HG03139 (cell line): ENCODE results near the gene CLCN3.
"Not testable (repeated sequence)": the region's sequence is repeated elsewhere in the genome, so short reads cannot be mapped to it uniquely, and the experiment has no call there.

Experiments
- ATAC-seq: cut with Tn5 transposase; IDR thresholded peaks from one replicate; pipeline ENCODE4 v1.9.1; 2021; ENCODE audit not compliant: unreplicated experiment

Gene CLCN3

DNA sequence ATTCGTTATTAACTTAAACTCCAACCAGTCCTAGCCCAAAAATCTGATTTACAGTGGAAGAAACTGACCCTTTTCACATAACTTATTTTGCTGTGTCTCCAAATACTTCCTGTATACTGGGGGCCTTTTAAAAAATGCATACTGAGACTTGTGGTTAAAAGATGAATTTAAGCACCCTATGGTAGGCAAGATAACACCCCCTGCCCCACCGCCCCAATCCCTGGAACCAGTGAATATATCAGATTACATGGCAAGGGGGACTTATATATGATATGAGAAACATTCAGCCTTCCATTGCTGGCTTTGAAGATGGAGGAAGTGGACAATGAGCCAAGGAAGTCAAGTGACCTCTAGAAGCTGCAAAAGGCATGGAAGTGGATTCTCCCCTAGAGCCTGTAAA is 3.1 kb upstream of the CLCN3 start:
- ATAC-seq = no peak

DNA sequence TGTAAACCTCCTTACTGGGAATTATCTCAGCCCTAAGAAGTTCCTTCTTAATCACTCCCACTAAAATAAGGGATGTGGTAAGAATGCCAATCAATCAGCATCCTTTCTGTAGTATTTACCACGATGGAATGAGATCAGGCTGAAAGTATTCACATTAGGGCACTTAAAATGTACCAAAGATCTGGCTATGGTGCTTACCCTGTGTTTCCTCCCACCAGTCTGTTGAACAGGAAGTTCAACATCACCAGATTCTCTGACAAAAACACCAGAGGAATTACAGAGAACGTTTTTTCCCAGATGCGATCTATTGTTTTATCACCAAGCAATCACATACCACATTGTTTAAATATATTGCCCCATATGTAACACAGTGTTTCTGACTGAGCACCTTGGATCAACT is 2.1 kb upstream of the CLCN3 start:
- ATAC-seq = no peak

DNA sequence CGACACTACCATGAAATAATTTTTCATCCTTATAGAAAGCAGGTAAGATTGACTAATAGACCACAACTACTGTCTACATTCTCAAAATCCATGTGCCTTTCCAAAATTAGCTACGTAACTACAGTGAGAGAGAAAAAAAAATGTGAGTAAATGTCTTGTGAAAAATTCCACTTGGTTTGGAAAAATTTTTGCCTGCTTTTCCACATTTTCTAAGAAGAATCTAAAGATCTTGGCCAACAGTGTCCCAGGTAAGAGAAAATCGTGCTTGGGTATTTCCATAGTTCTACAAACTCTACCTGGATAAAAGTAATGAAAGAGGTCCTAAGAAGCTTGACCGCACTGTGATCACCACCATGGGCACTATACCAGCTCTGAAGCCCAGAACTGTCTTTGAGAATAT is 1.4 kb upstream of the CLCN3 start:
- ATAC-seq = no peak

DNA sequence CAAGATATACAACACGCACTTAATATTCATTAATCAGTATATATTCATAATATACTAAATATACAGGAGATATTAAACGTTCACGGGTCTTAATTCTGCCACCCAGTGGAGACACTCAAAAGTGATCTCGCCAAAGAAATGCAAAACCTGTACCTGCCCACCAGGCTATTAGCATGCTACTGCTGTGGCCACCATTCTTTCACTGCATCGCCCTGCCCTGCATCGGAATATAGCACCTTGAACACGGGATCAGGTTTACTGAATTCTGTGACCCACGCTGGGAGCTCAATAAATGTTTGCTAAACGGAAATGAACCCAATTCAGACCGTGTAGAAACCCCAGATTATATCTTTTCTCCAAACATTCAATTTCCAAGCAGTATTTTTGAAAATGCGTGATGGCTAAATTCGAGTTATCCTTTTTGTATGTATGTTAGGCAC is 840 bp upstream of the CLCN3 start:
- ATAC-seq = peak; percentile 32

DNA sequence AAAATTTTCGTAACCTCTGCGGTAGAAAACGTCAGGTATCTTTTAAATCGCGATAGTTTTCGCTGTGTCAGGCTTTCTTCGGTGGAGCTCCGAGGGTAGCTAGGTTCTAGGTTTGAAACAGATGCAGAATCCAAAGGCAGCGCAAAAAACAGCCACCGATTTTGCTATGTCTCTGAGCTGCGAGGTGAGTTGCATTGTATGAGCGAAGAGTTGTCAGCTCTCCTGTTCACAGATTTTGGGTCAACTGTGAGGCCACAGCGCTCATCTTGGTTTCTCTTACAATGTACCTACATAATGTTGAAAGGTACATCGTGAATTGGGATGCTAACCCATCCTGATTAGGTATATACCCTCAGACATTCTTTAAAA is 486 bp downstream of the CLCN3 start:
- no peak for ATAC-seq

DNA sequence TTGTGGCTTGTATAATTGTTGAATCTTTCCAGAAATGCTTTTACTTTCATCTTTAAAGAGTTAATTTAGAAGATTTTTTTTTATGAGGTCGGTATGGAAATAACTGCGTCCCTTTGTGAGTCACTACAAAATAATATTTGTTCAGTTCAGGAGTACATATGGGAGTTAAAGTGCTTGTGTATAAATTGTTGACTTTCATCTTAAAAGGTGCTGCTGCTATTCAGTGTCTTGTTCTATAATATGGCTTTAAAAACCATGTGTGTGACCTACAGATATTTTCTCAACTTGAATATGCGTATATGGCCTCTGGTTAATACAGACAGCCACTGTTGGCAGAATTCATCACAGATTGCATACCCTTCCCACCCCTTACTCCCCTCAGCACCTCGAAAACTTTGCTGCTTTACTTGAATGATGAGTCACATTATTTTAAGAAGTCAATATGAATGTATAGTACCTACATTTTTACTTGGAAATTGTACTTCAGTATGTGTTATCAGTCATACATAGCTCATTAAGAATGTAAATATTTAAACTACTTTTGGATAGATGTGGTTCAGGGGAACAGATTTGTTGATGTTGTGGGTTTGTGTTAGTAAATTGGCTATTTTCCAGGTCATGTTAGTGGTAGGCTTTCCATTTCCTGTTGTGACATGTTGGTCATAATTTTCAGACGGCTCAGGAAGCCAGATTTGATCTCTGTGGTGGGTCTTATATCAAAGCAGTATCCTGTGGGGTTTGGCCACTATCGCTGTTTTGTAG is 1.5 kb downstream of the CLCN3 start:
- ATAC-seq = peak; percentile 16

DNA sequence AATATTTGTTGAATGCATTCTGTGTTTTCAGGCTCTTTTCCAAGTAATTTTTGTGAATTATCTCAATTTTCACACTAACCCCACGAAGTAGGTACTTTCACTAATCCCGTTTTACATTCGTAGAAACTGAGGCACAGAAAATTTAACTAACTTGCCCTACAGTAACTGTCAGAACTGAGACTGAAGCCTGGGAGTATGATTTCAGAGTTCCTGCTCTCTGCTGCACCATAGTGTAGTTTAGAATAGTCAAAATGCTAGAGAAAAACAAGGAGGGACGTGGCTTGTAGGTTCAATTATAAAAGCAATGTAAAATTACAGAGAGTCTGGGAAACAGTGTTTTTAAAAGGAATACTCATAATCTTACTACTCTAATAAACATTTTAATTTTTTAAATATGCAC is 2.2 kb downstream of the CLCN3 start:
- no peak for ATAC-seq

DNA sequence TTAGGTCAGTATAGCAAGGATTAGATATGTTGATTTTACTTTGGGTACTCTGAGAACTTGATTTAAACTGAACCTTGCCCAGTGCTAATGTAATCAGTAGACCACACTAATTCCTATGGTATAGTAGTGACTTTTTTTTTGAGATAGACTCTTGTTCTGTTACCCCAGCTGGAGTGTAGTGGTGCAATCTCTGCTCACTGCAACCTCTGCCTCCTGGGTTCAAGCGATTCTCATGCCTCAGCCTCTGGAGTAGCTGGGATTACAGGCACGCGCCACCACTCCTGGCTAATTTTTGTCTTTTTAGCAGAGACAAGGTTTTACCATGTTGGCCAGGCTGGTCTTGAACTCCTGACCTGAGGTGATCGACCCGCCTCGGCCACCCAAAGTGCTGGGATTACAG is 3.6 kb downstream of the CLCN3 start:
- ATAC-seq = not testable (repeated sequence)

DNA sequence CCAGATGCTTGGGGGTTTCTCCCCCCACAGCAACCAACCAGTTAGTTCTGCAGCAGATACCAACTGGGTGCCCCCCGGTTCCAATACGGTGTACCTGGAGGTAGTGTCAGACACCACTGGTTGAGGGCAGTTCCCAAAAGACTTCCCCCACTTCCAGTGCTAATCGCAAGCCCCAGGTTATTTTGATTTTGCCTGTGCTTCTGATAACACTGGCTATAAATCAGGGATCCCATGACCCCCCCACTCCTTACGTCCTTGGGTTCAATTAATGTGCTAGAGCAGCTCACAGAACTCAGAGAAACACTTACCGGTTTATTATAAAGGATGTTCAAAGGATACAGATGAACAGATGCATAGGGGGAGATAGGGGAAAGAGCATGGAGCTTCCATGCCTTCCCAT is 5.5 kb downstream of the CLCN3 start:
- ATAC-seq = no peak

DNA sequence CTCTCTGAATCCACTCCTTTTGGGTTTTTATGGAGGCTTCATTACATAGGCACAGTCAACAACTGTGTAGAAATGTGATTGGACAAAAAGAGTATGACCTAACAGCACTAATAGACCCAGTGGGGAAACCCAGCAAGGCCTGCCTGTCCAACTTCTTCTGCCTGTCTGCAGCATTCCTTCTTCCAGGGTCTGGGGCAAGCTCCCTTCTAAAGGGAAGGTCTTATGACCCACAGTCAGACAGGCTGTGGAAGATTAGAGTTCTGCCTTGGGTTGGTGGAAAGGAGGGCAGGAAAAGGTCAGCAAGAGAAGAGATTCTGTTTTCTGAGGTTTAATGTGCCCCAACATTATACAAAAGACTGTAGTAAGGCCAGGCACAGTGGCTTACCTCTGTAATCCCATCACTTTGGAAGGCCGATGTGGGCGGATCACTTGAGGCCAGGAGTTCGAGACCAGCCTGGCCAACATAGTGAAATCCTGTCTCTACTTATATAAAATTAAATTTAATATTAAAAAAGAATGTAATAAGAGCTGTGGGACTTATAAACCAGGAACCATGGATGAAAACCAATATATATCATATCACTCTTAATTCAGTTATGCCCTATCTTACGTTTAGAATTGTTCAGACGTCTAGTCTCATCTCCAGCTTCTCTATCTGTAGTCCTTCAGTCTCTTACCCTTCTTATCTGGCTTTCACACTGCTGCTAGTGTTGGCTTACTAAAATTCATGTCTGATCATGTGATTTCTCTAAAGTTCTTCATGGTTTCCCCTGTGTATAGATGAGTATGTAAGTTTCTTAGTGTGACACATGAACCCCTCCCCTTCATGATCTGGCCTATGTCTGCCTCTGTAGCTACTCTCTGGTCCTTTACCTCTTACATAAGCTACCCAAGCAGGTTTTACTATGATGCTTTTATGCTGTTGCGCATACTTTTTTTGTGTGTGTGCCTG is 6.2 kb downstream of the CLCN3 start:
- no peak for ATAC-seq

DNA sequence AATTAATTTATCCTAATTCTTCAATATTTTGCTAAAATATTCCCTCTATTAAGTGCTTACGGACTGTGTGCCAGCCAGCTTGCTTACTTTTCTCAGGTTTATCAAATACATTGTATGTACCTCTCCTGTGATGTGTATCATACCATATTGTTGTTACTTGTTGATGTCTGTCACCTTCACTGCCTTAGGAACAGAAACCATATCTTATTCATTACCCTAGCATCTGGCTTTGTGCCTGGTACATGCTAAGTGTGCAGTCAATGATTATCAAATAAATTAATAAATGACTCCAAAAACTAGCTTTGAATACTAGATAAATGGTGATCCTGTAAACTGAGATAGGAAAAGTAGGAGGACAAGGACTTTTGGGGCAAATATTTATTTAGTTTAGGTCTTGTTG is 6.9 kb downstream of the CLCN3 start:
- ATAC-seq = peak; percentile 72

DNA sequence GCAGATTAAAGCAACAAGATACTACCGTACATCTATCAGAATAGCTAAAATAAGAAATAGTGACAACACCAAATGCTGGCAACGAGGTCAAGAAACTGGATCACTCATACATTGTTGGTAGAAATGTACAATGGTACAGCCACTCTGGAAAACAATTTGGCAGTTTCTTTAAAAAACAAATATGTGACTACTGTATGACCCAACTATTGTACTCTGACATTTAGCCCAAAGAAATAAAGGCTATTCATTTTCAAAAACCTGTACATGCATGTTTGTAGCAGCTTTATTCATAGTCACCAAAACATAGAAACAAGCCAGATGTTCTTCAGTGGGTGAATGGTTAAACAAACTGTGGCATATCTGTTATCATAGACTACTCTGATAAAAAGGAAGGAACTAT is 8.2 kb downstream of the CLCN3 start:
- no peak for ATAC-seq

DNA sequence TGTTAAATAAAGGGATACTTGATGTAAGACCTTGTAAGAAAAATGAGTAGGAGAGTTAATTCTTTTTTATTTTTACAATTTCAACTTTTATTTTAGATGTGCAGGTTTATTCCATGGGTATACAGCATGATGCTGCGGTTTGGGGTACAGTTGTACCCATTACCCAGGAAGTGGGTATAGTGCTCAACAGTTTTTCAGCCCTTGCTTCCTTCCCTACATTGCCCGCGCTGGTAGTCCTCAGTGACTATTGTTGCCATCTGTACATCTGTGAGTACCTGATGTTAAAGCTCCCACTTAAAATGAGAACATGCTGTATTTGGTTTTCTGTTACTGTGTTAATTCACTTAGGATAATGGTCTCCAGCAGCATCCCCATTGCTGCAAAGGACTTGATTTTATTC is 9.7 kb downstream of the CLCN3 start:
- no peak for ATAC-seq

DNA sequence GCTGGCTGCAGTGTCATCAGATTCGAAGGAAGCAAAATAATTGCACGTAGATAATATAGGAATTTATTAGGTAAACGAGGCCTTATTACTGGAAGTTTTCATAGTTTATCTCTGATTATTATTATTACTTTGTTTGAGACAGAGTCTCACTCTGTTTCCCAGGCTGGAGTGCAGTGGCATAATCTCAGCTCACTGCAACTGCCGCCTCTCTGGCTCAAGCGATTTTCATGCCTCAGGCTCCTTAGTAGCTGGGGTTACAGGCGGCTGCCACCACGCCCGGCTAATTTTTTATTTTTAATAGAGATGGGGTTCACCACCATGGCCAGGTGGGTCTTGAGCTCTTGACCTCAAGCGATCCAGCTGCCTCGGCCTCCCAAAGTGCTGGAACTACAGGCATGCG is 12.5 kb downstream of the CLCN3 start:
- no peak for ATAC-seq

DNA sequence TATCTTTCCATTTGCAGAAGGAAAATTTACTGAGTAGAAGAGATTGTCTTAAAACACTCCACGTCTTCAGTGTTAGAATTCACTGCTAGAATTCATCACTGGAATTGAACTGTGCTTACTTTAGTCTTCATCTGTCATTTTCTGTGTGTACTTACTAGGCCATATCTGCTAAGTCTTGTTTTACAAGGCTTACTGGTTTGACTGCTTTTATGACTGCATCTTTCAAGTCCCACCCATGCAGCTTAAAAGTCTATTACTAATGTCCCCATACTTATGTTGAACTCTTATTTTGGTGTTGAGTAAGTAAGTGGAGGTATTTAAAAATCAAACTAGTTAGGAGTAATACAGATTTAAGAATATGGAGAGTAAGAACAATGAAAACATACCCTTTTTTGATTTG is 14.6 kb downstream of the CLCN3 start:
- ATAC-seq = no peak

DNA sequence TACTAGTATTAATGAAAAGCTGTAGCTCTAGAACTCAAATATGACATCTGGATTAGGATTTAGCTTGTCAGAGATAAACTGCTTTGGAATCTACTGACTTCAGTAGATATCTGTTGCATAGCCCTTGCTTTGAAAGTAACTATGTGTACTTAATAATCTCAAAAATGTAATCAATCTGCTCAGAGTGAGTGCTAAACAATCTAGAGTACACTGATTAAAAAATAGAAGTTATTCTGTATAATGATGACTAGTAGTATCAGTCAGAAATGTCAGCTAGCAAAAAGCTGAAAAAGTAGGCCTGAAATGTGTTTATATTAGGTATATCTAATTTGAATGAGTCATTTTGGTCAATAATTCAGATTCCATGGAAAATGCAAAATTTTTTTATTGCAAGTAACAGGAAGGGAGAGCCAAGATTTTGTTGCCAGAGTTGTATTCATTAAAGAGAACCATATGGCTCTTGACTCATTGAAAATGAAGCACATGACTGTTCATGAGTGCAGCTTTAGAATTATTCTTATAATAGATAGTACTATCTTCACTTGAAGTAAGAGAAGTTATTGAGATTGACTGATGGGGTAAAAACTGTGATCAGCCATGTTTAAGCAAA is 20.0 kb downstream of the CLCN3 start:
- no peak for ATAC-seq

DNA sequence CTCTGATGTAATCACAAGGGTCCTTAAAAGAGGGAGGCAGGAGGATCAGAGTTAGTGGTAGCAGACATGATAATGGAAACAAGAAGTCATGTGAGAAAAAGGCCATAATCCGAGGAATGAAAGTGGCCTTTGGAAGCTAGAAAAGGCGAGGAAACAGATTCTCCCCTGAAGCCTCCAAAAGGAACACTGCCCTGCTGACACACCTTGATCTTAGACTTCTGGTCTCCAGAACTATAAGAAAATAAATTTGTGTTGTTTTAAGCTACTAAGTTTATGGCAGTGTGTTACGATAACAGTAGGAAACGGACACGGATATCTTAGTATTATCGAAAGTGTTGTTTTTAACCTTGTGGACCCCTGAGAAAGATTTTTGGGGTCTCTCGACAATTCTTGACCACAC is 24.4 kb downstream of the CLCN3 start:
- no peak for ATAC-seq

DNA sequence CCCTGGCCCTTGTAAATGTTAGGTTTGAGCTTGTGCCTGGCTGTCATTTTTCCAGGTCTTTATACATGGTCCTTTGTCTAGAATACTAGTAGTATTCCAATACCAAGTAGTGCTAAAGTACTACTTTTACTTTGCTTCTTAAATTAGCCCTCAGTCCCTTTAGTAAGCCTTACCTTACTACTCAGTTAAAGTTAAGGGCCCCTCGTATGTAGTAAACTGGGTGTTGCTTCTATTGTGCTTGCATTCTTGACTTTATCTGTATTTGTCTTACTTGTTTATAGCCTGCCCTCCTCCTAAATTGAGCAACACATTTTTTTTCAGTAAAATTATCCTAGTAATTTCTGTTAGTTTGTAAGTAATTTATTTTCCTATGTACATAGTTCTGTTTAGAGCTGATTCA is 25.2 kb downstream of the CLCN3 start:
- no peak for ATAC-seq

DNA sequence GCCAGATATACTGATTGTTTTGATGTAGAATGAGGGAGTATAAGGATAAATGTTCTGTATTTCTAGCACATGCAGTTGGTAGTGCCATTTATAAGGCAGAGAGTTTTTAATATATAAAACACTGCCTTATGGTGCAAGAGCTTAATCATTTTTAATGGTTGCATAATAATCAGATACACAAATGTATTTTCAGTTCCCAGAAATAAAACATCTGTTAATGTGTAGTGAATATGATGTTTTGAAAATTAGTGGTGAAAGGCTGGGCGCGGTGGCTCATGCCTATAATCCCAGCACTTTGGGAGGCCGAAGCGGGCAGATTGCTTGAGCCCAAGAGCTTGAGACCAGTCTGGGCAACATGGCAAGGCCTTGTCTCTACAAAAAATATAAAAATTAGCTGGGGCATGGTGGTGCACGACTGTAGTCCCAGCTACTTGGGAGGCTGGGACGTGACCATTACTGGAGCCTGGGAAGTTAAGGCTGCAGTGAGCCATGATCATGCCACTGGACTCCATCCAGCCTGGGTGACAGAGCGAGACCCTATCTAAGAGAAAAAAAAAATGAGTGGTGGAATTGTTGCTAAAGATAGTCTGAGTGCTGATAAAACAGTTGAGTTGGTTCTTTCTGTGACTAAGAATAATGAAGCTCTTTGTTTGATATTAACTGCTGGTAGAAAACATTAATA is 29.3 kb downstream of the CLCN3 start:
- ATAC-seq = no peak

DNA sequence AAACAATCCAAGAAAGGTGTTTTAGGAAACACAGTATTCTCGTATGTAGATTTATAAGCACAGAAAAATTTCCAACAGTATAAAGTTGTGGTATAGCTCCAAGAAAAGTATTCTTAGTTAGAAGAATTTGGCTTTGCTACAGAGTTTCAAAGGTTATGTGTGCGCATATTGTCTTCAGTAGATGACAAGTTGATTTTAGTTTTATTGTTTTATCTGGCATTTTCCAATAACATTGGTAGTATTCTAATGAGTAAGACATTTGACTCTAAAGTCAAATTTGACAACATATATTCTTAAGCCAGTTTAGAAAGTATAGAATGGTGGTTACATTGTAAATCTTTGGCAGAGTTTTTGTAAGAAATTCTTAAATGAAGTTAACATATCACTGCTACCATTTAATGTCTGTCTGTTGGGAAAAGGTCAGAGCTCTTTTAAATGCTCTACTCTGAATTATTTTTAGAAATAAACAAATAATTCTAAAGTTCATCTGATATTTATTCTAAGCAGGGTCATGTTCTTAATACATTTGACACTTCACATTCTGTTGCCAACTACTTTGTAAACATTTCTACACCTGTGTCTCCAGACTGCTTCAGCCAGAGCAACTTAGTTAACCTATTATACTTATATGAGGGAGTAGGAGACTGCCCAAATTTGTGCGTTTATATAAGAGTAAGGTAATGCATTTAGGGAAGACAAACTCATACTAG is 30.0 kb downstream of the CLCN3 start:
- ATAC-seq = no peak

DNA sequence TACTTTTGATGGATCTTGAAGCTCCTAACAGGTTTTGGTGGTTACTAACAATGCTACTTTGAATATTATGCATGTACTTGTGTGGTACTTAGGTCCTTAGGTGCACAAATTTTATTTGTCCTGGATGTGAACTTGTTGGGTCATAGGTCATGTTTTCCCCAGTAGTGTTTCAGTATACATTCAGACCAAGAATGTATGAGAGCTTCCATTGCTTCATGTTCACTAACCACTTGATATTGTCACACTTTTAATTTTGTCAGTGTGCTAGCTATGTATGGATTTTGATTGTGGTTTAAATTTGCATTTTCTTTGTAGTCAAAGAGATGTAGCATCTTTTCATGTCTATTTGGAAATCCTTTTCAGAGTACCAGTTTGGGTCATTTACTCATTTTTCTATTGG is 32.2 kb downstream of the CLCN3 start:
- ATAC-seq = no peak
